CD4-positive, alpha-beta T cell treated with Interferon alpha-2 for 1 hour (primary cell): ENCODE measurements around the gene CD52.
A peak's percentile ranks its signal among the peaks of the same experiment; 100 is the strongest.
"Not testable (repeated sequence)": the region's sequence is repeated elsewhere in the genome, so short reads cannot be mapped to it uniquely, and the experiment has no call there.

Experiments used
- DNase-seq, 2 donors: peaks; one replicate each; pipeline ENCODE4 v3.0.0-alpha.2; 2020 to 2022

CD52 gene

DNA sequence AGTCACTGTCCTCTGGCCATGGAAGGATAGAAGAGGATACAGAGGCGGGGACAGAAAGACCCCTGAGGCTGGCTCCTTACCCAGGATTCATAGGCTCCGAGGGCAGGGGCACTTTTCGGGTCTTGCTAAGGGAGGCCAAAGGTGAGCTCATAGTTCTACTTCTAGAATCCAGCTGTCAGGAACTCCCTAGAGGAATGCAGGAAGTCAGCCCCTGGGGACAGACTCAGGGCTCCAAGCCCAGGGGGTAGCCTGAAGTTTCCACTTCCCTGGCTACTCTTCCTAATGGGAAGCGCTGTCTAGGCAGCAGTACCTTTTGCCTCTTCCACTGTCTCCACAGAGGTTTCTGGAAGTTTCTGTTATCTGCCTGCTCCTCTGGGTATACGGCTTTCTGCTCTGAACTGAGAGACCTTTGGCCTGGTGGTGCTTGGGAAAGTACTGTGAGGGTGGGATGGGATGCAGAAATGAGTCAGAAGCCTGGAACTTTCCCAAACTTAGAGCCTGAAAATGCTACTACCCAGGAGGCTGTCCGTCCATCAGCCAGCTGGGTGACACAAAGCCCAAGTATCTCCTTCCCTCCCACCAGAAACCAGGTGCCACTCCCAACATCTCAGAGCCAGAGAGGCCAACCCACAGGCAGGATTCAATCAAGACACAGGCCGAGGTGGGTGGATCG, 14.9 kb upstream of the CD52 start:
- no peak for DNase-seq

- DNase-seq: no peak
Measured at GRCh38 chr1:26305667-26306289, 12.0 kb upstream of the CD52 start.

DNA sequence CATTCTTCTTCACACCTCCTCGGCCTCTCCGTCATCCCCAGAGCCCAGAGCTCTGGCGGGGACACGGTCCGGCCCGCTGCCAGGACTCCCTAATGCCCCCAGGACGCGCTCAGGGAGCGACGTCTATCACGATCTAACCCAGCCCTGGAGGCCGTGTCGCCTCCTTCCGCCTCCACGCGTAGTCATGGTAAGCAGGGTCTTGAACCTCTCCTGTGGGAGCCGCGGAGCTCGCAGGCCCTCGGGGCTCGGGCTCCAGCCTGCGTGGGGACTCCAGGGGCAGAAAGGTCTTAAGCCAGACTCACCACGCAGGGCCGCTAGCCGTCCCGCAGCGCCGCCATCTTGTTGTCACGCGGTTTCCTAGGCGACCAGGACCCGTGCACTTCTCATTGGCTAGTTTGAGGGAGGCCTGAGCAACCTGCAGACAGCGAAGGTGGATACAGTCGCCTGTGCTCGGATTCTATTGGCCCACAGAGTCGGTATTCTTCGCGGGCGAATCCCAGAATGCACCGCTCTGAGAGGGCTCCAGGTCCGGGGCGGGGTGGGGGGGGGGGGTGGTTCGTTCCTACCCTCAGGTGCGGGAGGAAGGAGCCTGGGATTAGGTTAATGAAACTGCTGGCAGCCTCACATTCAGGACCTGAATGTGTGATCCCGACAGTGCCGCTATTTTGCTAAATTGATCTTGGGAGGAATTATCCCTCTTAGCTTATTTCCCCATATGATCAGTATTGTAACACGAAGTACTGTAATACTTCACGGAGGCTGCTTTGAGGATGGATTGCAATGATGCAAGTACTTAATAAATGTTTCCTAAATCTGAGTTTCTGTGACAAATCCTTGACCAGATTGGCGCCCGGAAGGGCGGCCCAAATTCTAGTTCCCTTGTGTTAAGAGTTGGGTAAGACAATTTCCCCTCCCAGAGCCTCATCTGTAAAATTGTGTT, 11.2 kb upstream of the CD52 start, which contains the start of gene UBXN11:
Gene UBXN11, minus strand, starts transcription at position 347 of the 940 bp plus-strand sequence. CDS start 3,753 bp downstream, outside the sequence.
- peak; percentile 92 to 95 for DNase-seq

- DNase-seq: peak in 1 of 2 donors; percentile 55
Measured at GRCh38 chr1:26307363-26307781, 10.4 kb upstream of the CD52 start.

GRCh38 chr1:26307966-26308899, 9.5 kb upstream of the CD52 start:
- DNase-seq: not testable (repeated sequence)

DNA sequence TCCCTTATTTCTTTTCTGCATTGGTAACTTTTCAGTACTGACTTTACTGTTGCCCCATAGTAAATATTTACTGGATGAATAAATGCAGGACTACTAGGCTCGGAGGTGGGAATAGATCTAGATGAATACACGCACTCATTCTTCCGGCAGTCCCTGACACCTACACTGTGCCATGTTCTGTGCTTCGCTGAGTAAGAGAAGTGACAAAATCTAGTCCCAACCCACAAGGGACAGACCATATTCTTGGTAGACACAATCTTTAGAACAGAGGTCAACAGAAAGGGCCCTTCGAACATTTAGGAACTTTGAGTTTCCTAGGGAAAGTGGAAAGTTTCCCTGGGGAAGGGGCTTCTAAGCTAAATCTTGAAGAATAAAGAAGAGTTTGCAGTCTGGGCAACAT, 3.3 kb upstream of the CD52 start:
- DNase-seq: no peak

DNA sequence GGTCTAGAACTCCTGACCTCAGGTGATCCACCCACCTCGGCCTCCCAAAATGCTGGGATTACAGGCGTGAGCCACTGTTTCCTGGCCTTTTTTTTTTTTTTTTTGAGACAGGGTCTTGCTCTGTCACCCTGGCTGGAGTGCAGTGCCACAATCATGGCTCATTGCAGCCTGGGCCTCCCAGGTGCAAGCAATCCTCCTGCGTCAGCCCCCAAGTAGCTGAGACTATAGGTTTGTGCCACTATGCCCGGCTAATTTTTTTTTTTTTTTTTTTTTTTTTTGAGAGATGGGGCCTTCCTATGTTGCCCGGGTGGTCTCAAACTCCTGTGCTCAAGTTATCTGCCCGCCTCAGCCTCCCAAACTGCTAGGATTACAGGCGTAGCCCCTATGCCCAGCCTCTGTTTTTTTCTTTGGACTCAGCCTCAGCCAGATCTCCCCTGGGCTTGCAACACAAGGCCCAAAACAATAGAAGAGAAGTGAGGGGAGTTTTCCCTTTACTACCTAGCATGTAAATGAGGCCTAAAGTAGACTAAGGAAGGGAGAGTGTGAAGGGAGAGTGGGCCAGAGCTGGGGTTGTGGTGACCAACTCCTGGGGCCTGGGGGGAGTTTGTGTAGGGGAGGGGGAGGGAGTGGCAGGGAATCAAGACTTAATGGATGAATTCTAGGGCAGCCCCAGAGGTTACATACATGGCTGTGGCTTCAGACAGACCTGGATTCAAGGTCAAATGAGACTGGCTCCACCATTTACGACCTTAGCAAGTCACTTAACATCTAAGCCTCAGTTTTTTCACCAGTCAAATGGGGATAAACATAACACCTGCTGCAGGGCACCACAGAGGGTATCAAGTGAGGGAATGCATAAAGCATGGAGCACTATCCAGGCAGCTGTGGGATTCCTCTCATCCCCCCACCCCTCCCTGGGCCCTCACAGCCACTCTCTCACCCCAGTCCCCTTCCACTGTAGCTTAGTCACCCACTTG, 1.6 kb upstream of the CD52 start:
- no peak for DNase-seq

DNA sequence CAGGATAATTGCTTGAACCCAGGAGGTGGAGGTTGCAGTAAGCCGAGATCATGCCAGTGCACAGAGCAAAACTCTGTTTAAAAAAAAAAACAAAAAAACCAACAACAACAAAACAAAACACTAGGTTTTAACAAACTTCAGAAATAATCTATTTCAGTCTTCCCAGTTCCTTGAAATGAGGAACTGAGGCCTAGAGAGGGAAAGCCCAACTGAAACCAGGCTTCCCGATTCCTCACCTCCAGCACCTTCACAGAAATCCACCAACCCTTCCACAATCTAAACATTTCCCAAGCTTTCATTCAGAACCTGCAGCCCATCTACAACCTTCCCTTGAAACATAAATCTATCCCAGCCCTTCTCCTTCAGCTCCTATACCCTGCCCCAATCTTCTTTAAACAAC, 612 bp upstream of the CD52 start:
- DNase-seq: no peak

DNA sequence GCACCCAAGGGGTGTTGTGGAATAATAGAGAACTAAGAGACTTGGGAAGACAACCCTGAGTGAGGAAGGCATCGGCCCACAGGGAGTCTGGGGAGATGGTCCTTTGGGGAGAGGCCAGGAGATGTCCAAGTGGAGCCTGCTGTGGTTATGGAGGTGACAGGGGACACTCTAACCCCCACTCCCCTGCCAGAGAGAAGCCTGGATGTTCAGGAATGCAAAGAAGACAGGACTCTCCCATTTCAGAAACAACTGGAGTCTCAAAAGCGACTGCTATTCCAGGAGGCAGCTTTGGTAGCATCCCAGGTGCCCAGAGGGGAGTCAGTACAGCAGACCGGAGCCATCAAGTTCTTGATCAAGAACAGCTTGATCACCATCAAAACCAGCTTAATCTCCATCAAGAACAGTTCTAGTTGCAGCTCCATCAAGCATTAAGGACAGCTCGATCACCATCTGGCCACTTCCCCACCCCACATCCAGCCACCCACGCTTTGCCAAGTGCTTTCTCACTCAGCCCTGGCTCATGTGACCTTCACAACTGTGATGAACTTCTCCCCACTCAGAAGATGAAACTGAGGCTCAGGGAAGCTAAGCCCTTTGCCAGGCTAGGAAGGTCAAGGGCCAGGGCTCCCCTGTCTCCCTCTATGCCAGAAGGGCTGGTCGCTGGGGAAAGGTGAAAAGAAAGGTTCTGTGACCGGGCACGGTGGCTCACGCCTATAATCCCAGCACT, 743 bp downstream of the CD52 start:
- peak; percentile 21 to 24 for DNase-seq

- DNase-seq: no peak
Measured at GRCh38 chr1:26320896-26321295, 3.1 kb downstream of the CD52 start.

DNA sequence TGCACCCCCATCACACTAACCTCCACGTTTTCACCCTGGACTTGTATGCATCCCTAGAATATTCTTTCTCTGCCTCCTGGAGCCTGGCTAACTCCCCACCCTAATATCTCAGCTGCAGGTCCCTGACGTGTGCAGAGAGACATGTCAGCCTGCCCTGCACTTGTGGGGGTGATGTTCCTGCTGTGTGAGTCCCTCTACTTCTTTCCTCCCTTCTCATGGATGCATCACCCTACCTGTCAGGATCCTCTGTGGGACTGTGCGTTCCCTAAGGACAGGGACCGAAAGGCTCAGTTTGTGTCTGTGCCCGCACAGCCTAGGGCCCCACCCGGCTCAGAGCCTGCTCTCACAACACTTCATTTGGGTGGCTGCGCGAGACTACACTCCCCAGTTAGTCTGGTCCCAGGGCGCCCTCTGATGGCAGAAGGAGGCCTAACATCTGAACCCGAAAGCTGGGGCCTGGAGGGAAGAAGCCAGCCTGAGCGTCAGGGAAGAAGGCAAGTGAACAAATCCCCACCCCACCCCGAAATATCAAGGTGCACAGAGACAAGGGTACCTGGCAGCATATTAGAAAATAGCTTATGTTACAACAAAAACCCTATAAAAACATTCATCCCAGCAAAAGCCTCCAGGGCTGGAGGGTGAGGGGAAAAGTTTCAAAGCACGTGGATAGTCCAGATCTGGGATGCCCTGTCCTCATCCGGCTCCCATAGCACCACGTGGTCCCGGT, 3.7 kb downstream of the CD52 start:
- peak; percentile 90 to 94 for DNase-seq

DNA sequence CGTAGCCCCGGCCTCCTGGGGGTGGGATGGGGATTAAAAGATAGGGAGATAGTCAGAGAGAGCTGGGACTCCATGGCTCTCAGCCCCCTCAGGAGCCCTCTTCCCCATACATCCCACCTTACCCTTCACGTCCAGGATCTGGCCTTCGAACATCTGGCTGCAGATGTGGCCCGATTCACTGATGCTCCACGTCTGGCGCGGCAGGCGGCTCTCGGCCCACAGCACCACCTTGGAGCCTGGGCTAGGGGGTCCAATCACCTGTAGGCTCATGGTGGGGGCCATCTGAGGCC, 4.2 kb downstream of the CD52 start:
- no peak for DNase-seq

DNA sequence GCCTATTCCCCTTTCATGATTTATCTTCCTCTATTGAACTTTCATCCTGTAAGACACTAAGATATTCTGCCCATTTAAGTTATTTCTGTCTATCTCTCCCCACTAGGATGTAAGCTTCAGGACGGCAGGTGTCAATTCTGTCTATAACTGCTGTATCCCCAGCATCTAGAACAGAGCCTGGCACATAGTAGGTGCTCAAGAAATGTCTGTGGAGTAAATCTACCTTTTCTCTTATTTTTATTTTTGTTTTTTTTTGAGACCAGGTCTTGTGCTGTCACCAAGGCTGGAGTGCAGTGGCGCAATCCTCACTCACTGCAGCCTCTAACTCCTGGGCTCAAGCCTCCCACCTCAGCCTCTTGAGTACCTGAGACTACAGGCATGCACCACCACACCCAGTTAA, 5.6 kb downstream of the CD52 start:
- no peak for DNase-seq

- no peak for DNase-seq
Measured at GRCh38 chr1:26324550-26324949, 6.8 kb downstream of the CD52 start.

GRCh38 chr1:26327956-26328362, 10.2 kb downstream of the CD52 start:
- no peak for DNase-seq

DNA sequence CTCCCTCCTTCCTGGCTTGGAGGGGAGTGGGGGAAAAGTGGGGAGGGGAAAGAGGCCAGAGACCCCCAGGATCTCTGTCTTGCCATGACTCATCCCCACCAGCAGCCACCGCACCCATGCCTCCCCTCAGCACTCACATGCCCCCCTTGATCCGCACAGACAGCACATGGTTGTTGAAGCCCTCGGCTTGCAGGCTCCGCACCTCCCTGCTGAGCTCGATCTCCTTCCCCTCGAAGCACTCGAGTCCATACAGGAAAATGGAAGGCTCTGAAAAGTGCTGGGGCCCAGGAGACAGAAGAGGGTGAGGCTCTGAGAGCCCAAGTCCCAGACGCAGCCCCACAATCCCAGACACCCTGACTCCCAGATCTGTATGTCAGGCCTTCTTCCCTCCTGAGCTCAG, 10.8 kb downstream of the CD52 start:
- DNase-seq: no peak

- DNase-seq: not testable (repeated sequence)
Measured at GRCh38 chr1:26329380-26329779, 11.6 kb downstream of the CD52 start.

DNA sequence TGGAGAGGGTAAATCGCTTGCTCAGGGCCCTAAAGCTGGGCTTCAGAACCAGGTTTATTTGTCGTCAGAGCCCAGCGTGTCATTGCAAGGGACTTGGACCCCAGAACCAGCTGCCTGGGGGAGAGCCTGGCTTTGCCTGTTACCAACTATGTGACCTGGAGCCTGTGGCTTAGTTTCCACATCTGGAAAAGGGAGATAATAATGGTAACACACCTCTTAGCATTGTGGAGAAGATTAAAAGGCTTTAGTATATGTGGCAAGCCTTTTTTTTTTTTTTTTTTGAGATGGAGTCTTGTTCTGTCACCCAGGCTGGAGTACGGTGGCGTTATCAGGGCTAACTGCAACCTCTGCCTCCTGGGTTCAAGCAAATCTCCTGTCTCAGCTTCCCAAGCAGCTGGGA, 12.5 kb downstream of the CD52 start:
- DNase-seq: no peak

DNA sequence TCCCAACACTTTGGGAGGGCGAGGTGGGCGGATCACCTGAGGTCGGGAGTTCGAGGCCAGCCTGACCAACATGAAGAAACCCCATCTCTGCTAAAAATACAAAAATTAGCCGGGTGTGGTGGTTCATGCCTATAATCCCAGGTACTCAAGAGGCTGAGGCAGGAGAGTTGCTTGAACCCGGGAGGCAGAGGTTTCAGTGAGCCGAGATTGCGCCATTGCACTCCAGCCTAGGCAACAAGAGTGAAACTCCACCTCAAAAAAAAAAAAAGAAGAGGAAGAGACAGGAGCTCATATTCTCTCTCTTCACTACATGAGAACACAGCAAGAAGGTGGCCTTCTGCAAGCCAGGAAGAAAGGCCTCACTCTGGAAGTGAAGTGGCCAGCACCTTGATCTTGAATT, 15.6 kb downstream of the CD52 start:
- not testable (repeated sequence) for DNase-seq
